HCT116 (cell line): ENCODE results near the gene MRPS21. TPM values are rescaled to one million over a fixed set of nuclear protein-coding genes. Genes with fewer than 3 reads are reported as not detected.
"Not testable (repeated sequence)": the region's sequence is repeated elsewhere in the genome, so short reads cannot be mapped to it uniquely, and the experiment has no call there.

ENCODE experiments used
- ATAC-seq: fragments of 200-7000 bp; cut with Tn5 transposase; 2 replicates; pipeline ENCODE4 v1.9.1; 2020; ENCODE audit warnings: mild to moderate bottlenecking, moderate library complexity
- BruUV-seq: library from RNA; stranded (reverse); fragments of 400-500 nt; replicated peaks from 2 replicates; lab custom pipeline; 2021; lab: Mats Ljungman, UMichigan
- CTCF ChIA-PET: fragments of 300-600 bp; sonication (Branson Sonifier 250); formaldehyde crosslinking; loops from one replicate; lab custom pipeline; 2021; ENCODE audit warnings: antibody characterized with exemption; lab: Charles Lee
- POLR2A ChIA-PET: fragments of 300-600, 350-600 bp; sonication (Branson Sonifier 250); formaldehyde crosslinking; loops from one replicate; lab custom pipeline; 2021; ENCODE audit warnings: antibody characterized with exemption; lab: Charles Lee
- RAD21 ChIA-PET, 2 experiments: fragments of 300-600 bp; sonication (Branson Sonifier 250); formaldehyde crosslinking; loops; one replicate each; lab custom pipeline; 2023; ENCODE audit warnings: low total read pairs in 2 of 2; ENCODE audit not compliant: uncharacterized antibody in 2 of 2, unreplicated experiment in 2 of 2, low non-redundant PET in 1 of 2; lab: Charles Lee
- DNase-seq: peaks from one replicate; pipeline ENCODE4 v3.0.0-alpha.2; 2010; ENCODE audit warnings: low read depth, low spot score
- H2AFZ ChIP-seq: fragments of 200-600 bp; shearing (Covaris generic), sonication (generic); 2 replicates; pipeline ENCODE4 v1.6.1; 2017; ENCODE audit warnings: low read depth, mixed run types, mixed read lengths, antibody characterized with exemption, low read length; ENCODE audit not compliant: poor library complexity, severe bottlenecking
- H3K27ac ChIP-seq: 2 replicates; pipeline ENCODE4 v1.5.1; 2012; ENCODE audit warnings: low read depth, low read length
- H3K27me3 ChIP-seq: fragments of 200-600 bp; sonication (generic); 2 replicates; pipeline ENCODE4 v1.6.1; 2016; ENCODE audit warnings: mixed run types, low read length, mixed read lengths; ENCODE audit not compliant: insufficient read depth
- H3K36me3 ChIP-seq, 2 experiments: fragments of 200-500 bp in 1 of 2; fragments of 200-600 bp in 1 of 2; sonication (Bioruptor generic) in 1 of 2; sonication (generic) in 1 of 2; 2 replicates each; pipeline versions ENCODE4 v1.5.1 to v1.6.1; 2014 to 2016; ENCODE audit warnings: low read length in 2 of 2, inconsistent platforms in 1 of 2, mixed read lengths in 1 of 2, mixed run types in 1 of 2; ENCODE audit not compliant: insufficient read depth in 2 of 2, control insufficient read depth in 1 of 2
- H3K4me1 ChIP-seq, 2 experiments: fragments of 200-600 bp in 1 of 2; sonication (generic) in 1 of 2; 2 replicates each; pipeline versions ENCODE4 v1.5.1 to v1.6.1; 2012 to 2017; ENCODE audit warnings: low read length in 2 of 2, inconsistent platforms in 1 of 2, mild to moderate bottlenecking in 1 of 2, mixed read lengths in 1 of 2, mixed run types in 1 of 2, moderate library complexity in 1 of 2; ENCODE audit not compliant: insufficient read depth in 2 of 2, control insufficient read depth in 1 of 2
- H3K4me2 ChIP-seq: fragments of 200-600 bp; sonication (generic); 2 replicates; pipeline ENCODE4 v1.6.1; 2017; ENCODE audit warnings: mixed run types, low read length, mixed read lengths
- H3K4me3 ChIP-seq, 2 experiments: fragments of 200-600 bp in 1 of 2; sonication (generic) in 1 of 2; replicated peaks in 1 of 2; 2 replicates each; pipeline ENCODE4 v1.5.1; 2011 to 2016; ENCODE audit warnings: low read length in 2 of 2, control low read depth in 1 of 2, low read depth in 1 of 2, mild to moderate bottlenecking in 1 of 2, mixed read lengths in 1 of 2, mixed run types in 1 of 2
- H3K79me2 ChIP-seq: fragments of 200-600 bp; sonication (generic); 2 replicates; pipeline ENCODE4 v1.6.1; 2017; ENCODE audit warnings: mild to moderate bottlenecking, mixed run types, low read length, moderate library complexity, mixed read lengths; ENCODE audit not compliant: insufficient read depth
- H3K9ac ChIP-seq: fragments of 200-600 bp; sonication (generic); 2 replicates; pipeline ENCODE4 v1.6.1; 2016; ENCODE audit warnings: low read length, mixed read lengths
- H3K9me2 ChIP-seq: fragments of 200-600 bp; sonication (generic), shearing (Covaris generic); 2 replicates; pipeline ENCODE4 v1.6.1; 2017; ENCODE audit warnings: mixed run types, mild to moderate bottlenecking, moderate library complexity; ENCODE audit not compliant: insufficient read depth
- H3K9me3 ChIP-seq, 2 experiments: fragments of 200-500 bp in 1 of 2; fragments of 200-600 bp in 1 of 2; sonication (Bioruptor generic) in 1 of 2; sonication (generic) in 1 of 2; 2 replicates each; pipeline ENCODE4 v1.6.1; 2014 to 2017; ENCODE audit warnings: low read length in 2 of 2, mixed read lengths in 2 of 2, inconsistent platforms in 1 of 2, low read depth in 1 of 2, mild to moderate bottlenecking in 1 of 2, mixed run types in 1 of 2, moderate library complexity in 1 of 2; ENCODE audit not compliant: control insufficient read depth in 1 of 2, insufficient read depth in 1 of 2
- H4K20me1 ChIP-seq: fragments of 200-600 bp; sonication (generic), shearing (Covaris generic); 2 replicates; pipeline ENCODE4 v1.6.1; 2017; ENCODE audit warnings: mixed run types, mild to moderate bottlenecking, moderate library complexity; ENCODE audit not compliant: insufficient read depth
- CBX3 ChIP-seq: IDR thresholded peaks from 2 replicates; pipeline ENCODE4 v1.6.1; 2012; ENCODE audit warnings: low read depth
- CEBPB ChIP-seq: IDR thresholded peaks from 2 replicates; pipeline ENCODE4 v1.6.1; 2012; ENCODE audit warnings: low read depth
- EGR1 ChIP-seq: IDR thresholded peaks from 2 replicates; pipeline ENCODE4 v1.6.1; 2012; ENCODE audit warnings: low read depth
- EZH2phosphoT487 ChIP-seq: fragments of 200-600 bp; IDR thresholded peaks from 2 replicates; pipeline ENCODE4 v1.6.1; 2018; ENCODE audit warnings: antibody characterized with exemption, borderline replicate concordance
- FOSL1 ChIP-seq: IDR thresholded peaks from 2 replicates; pipeline ENCODE4 v1.6.1; 2012; ENCODE audit warnings: low read depth
- JUND ChIP-seq: IDR thresholded peaks from 2 replicates; pipeline ENCODE4 v1.6.1; 2012
- POLR2A ChIP-seq: IDR thresholded peaks from 2 replicates; pipeline ENCODE4 v1.7.0; 2011; ENCODE audit warnings: borderline replicate concordance; ENCODE audit not compliant: insufficient read depth, insufficient read length; ENCODE audit errors: extremely low read depth
- POLR2AphosphoS5 ChIP-seq: IDR thresholded peaks from 2 replicates; pipeline ENCODE4 v1.6.1; 2011; ENCODE audit warnings: mild to moderate bottlenecking, low read depth, low read length, moderate library complexity
- SIN3A ChIP-seq: IDR thresholded peaks from 2 replicates; pipeline ENCODE4 v1.6.1; 2012; ENCODE audit warnings: low read depth
- SP1 ChIP-seq: IDR thresholded peaks from 2 replicates; pipeline ENCODE4 v1.6.1; 2012; ENCODE audit warnings: low read depth
- TCF7L2 ChIP-seq: IDR thresholded peaks from 2 replicates; pipeline ENCODE4 v1.7.0; 2011; ENCODE audit warnings: borderline replicate concordance, inconsistent platforms; ENCODE audit not compliant: insufficient read depth, insufficient read length; ENCODE audit errors: extremely low read depth
- ZFX ChIP-seq: fragments of 450-650 bp; IDR thresholded peaks from 2 replicates; pipeline ENCODE4 v1.6.1; 2017
- intact Hi-C: fragments of 100-400 bp; cut with micrococcal nuclease; formaldehyde crosslinking; loops from 2 replicates; pipeline ENCODE4 v1.10.0; 2022
- total RNA-seq: library from RNA; stranded (reverse); gene quantifications from one replicate; pipeline ENCODE4 v1.2.1, GENCODE V29; 2021; ENCODE audit not compliant: unreplicated experiment
- TF ChIP-seq, protein P1 (sequence below): IDR thresholded peaks from 2 replicates; pipeline ENCODE4 v1.6.1; 2012; ENCODE audit warnings: low read depth
- TF ChIP-seq, protein P2 (sequence below): IDR thresholded peaks from 2 replicates; pipeline ENCODE4 v1.6.1; 2011; ENCODE audit warnings: mild to moderate bottlenecking, low read length, moderate library complexity; ENCODE audit not compliant: insufficient replicate concordance; ENCODE audit errors: extremely low read depth
- TF ChIP-seq, protein P3 (sequence below), 3 experiments: fragments of 200-600 bp in 1 of 3; sonication (generic) in 1 of 3; IDR thresholded peaks in 2 of 3; conservative IDR thresholded peaks in 1 of 3; 2 replicates each; pipeline ENCODE4 v1.5.1; 2012 to 2017; ENCODE audit warnings: low read depth in 2 of 3, low read length in 2 of 3, antibody characterized with exemption in 1 of 3, borderline replicate concordance in 1 of 3, control low read depth in 1 of 3, mild to moderate bottlenecking in 1 of 3, mixed read lengths in 1 of 3, mixed run types in 1 of 3, moderate library complexity in 1 of 3; ENCODE audit not compliant: insufficient read depth in 1 of 3
- TF ChIP-seq, protein P4 (sequence below): IDR thresholded peaks from 2 replicates; pipeline ENCODE4 v1.6.1; 2012

The MRPS21 gene
- total RNA-seq, 1 experiment from 2014 or later = 96.9 TPM

DNA sequence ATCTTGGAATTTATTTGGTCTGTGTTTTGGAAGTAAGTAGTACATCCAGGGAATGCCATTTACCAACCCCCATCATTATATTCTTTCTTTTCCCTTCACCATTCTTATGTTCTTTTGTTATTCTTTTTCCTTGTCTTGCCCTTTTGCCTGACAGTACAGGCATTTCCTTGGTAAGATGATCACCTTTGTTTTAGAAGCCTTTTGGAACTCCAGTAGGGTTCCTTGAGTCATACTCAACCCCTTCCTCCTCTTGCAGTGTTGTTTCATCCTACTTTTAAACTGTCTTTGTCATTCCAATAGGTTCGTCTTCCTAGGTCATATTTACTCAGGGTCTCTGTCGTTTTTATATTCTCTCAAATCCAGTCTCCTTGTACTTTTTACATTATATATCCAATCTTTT is 9.2 kb downstream of the MRPS21 start:
- Histone ChIP-seq H3K4me1 (no peaks in the 10 kb centered on the region), H4K20me1 (peaks cover 4% of the 10 kb centered on the region; the same call in 1 of the 2 replicates), H3K9ac (no peak overlapping the region), H3K4me3 (no peak overlapping the region), H3K9me3 (no peaks in the 10 kb centered on the region), H3K27me3 (no peaks in the 10 kb centered on the region), H3K79me2 (peaks cover 57% of the 10 kb centered on the region), H3K36me3 (peaks cover 40 to 41% of the 10 kb centered on the region in 2 experiments), H3K27ac (no peak overlapping the region), H3K9me2 (no peaks in the 10 kb centered on the region), H3K4me2 (no peak overlapping the region), H2AFZ (no peak overlapping the region)
- DNase-seq (no peak), ATAC-seq (no peak)
- intact Hi-C loops = no loop called here
- TF ChIP-seq ZFX (no peak), EGR1 (no peak), FOSL1 (no peak), CEBPB (no peak), CBX3 (no peak), TCF7L2 (no peak), EZH2phosphoT487 (no peak), SIN3A (no peak), POLR2AphosphoS5 (no peak), JUND (no peak), POLR2A (no peak), SP1 (no peak)
- TF ChIP-seq, protein P1, sequence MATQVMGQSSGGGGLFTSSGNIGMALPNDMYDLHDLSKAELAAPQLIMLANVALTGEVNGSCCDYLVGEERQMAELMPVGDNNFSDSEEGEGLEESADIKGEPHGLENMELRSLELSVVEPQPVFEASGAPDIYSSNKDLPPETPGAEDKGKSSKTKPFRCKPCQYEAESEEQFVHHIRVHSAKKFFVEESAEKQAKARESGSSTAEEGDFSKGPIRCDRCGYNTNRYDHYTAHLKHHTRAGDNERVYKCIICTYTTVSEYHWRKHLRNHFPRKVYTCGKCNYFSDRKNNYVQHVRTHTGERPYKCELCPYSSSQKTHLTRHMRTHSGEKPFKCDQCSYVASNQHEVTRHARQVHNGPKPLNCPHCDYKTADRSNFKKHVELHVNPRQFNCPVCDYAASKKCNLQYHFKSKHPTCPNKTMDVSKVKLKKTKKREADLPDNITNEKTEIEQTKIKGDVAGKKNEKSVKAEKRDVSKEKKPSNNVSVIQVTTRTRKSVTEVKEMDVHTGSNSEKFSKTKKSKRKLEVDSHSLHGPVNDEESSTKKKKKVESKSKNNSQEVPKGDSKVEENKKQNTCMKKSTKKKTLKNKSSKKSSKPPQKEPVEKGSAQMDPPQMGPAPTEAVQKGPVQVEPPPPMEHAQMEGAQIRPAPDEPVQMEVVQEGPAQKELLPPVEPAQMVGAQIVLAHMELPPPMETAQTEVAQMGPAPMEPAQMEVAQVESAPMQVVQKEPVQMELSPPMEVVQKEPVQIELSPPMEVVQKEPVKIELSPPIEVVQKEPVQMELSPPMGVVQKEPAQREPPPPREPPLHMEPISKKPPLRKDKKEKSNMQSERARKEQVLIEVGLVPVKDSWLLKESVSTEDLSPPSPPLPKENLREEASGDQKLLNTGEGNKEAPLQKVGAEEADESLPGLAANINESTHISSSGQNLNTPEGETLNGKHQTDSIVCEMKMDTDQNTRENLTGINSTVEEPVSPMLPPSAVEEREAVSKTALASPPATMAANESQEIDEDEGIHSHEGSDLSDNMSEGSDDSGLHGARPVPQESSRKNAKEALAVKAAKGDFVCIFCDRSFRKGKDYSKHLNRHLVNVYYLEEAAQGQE = no peak
- TF ChIP-seq, protein P2, sequence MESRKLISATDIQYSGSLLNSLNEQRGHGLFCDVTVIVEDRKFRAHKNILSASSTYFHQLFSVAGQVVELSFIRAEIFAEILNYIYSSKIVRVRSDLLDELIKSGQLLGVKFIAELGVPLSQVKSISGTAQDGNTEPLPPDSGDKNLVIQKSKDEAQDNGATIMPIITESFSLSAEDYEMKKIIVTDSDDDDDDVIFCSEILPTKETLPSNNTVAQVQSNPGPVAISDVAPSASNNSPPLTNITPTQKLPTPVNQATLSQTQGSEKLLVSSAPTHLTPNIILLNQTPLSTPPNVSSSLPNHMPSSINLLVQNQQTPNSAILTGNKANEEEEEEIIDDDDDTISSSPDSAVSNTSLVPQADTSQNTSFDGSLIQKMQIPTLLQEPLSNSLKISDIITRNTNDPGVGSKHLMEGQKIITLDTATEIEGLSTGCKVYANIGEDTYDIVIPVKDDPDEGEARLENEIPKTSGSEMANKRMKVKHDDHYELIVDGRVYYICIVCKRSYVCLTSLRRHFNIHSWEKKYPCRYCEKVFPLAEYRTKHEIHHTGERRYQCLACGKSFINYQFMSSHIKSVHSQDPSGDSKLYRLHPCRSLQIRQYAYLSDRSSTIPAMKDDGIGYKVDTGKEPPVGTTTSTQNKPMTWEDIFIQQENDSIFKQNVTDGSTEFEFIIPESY = no peak
- TF ChIP-seq, protein P3, sequence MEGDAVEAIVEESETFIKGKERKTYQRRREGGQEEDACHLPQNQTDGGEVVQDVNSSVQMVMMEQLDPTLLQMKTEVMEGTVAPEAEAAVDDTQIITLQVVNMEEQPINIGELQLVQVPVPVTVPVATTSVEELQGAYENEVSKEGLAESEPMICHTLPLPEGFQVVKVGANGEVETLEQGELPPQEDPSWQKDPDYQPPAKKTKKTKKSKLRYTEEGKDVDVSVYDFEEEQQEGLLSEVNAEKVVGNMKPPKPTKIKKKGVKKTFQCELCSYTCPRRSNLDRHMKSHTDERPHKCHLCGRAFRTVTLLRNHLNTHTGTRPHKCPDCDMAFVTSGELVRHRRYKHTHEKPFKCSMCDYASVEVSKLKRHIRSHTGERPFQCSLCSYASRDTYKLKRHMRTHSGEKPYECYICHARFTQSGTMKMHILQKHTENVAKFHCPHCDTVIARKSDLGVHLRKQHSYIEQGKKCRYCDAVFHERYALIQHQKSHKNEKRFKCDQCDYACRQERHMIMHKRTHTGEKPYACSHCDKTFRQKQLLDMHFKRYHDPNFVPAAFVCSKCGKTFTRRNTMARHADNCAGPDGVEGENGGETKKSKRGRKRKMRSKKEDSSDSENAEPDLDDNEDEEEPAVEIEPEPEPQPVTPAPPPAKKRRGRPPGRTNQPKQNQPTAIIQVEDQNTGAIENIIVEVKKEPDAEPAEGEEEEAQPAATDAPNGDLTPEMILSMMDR (IDR thresholded peaks at IDR 0.05 in 2 of 3, conservative IDR thresholded peaks at IDR 0.05 in 1 of 3; ENCODE audit: borderline replicate concordance in 1 of 3, insufficient read depth in 1 of 3, low read depth in 2 of 3, low read length in 2 of 3) = no peak
- TF ChIP-seq, protein P4, sequence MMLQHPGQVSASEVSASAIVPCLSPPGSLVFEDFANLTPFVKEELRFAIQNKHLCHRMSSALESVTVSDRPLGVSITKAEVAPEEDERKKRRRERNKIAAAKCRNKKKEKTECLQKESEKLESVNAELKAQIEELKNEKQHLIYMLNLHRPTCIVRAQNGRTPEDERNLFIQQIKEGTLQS = no peak
- ChIA-PET CTCF (no interaction called here), RAD21 (no interaction called here), POLR2A (no interaction called here)
- no TSS peak for BruUV-seq

DNA sequence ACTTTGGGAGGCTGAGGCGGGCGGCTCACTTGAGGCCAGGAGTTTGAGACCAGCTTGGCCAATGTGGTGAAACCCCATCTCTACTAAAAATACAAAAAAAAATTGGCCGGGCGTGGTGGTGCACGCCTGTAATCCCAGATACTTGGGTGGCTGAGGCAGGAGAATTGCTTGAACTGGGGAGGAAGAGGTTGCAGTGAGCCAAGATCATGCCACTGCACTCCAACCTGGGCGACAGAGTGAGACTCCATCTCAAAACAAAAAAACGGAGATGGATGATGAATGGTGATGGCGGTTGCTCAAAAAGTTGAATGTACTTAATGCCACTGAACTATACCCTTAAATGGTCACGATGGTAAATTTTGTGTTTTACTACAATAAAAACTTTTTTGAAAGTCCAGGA is 14.9 kb downstream of the MRPS21 start:
- RAD21 ChIA-PET, H3K9ac ChIP-seq, H3K27me3 ChIP-seq, intact Hi-C loops, H3K9me3 ChIP-seq, H3K79me2 ChIP-seq, DNase-seq, H3K9me2 ChIP-seq, H3K4me2 ChIP-seq, H3K4me1 ChIP-seq, H3K27ac ChIP-seq, CTCF ChIA-PET, ATAC-seq, BruUV-seq, H3K4me3 ChIP-seq, H2AFZ ChIP-seq, H4K20me1 ChIP-seq: not testable (repeated sequence)
- peaks cover 7 to 12% of the 10 kb centered on the region in 2 experiments for H3K36me3 ChIP-seq
- POLR2A ChIA-PET = interaction anchor here (0.9 kb wide), 1 partner anchor 13 kb away, joined by 4 read pairs; no protein-coding TSS in a partner anchor
